Heart right ventricle (tissue), 16 donors: ENCODE data around the gene PUM1. TPM values are rescaled to one million over a fixed set of nuclear protein-coding genes. Genes with fewer than 3 reads are reported as not detected.

ENCODE experiments used
- ATAC-seq, 8 donors: fragments of 200-7000 bp; cut with Tn5 transposase; one replicate each; pipeline ENCODE4 v1.9.1; 2020; ENCODE audit warnings: mild to moderate bottlenecking in 8 of 8, moderate library complexity in 8 of 8, moderate number of reproducible peaks in 1 of 8
- DNase-seq, 2 donors: peaks; one replicate each; pipeline ENCODE4 v3.0.0-alpha.2; 2020
- H3K27ac ChIP-seq, 10 donors: fragments of 200-600 bp; sonication (generic) in 2 of 10; one replicate each; pipeline versions ENCODE4 v1.5.0 to v1.8.0; 2020 to 2022; ENCODE audit warnings: mild to moderate bottlenecking in 3 of 10
- H3K27me3 ChIP-seq, 7 donors: fragments of 200-600 bp; one replicate each; pipeline ENCODE4 v1.8.0; 2021 to 2022; ENCODE audit warnings: mild to moderate bottlenecking in 2 of 7
- H3K36me3 ChIP-seq, 9 donors: fragments of 200-600 bp; sonication (generic) in 1 of 9; one replicate each; pipeline versions ENCODE4 v1.5.0 to v1.8.0; 2020 to 2022; ENCODE audit warnings: mild to moderate bottlenecking in 2 of 9
- H3K4me1 ChIP-seq, 9 donors: fragments of 200-600 bp; sonication (generic) in 1 of 9; one replicate each; pipeline versions ENCODE4 v1.5.0 to v1.8.0; 2020 to 2022; ENCODE audit warnings: mild to moderate bottlenecking in 4 of 9
- H3K4me3 ChIP-seq, 10 donors: fragments of 200-600 bp; sonication (generic) in 2 of 10; one replicate each; pipeline versions ENCODE4 v1.5.0 to v1.8.0; 2020 to 2022; ENCODE audit warnings: mild to moderate bottlenecking in 7 of 10, moderate library complexity in 2 of 10
- H3K9me3 ChIP-seq, 11 donors: fragments of 200-600 bp in 10 of 11; sonication (generic) in 2 of 11; one replicate each; pipeline versions ENCODE4 v1.5.0 to v1.8.0; 2013 to 2022; ENCODE audit warnings: mild to moderate bottlenecking in 2 of 11, control low read depth in 1 of 11, moderate library complexity in 1 of 11
- WGBS, 2 donors: extraction: QIAGEN DNeasy Blood & Tissue Kit; methylation state at CpG; one replicate each; pipeline ENCODE4 v1.1.7; 2013; ENCODE audit warnings: inconsistent platforms in 1 of 2; 5-methylcytosine and 5-hydroxymethylcytosine counted together
- intact Hi-C, 10 donors: fragments of 100-400 bp; cut with DNase I; formaldehyde crosslinking; loops; one replicate each; pipeline versions ENCODE4 v1.11.1 to v1.14.2; 2022
- polyA plus RNA-seq, 2 donors: library from polyadenylated mRNA; stranded (reverse); fragments of 200-250 nt; gene quantifications; one replicate each; pipeline ENCODE4 v1.2.3, GENCODE V29; 2013
- total RNA-seq, 10 donors: library from RNA; stranded (reverse); fragmentation: NEBNext Ultra II Directional in 3 of 10; extraction: Animal tissue kit (Norgen Biotek cat#: 25700) in 3 of 10; gene quantifications; one replicate each; pipeline versions ENCODE4 v1.2.1 to v1.2.4, GENCODE V29; 2021 to 2023
- TF ChIP-seq, protein P1 (sequence below), 9 donors: fragments of 200-600 bp; sonication (generic) in 2 of 9; IDR thresholded peaks; one replicate each; pipeline versions ENCODE4 v1.5.0 to v1.8.0; 2021 to 2022; ENCODE audit warnings: antibody characterized with exemption in 9 of 9, mild to moderate bottlenecking in 5 of 9, moderate library complexity in 1 of 9
- donor health status: Arrhythmogenic right ventricular cardiomyopathy.
- donor health status: ischemic (EF 13 %, LVEDD 7.1; RV severe dilation, severe dysfunction).
- donor health status: healthy with polysubstance abuse.
- donor health status: DM: no; HTN: yes; CAD: no.
- donor health status: DM: no; HTN: no; CAD: no.
- donor health status: ischemic (EF 25% LVEDD 6.9; RV normal size, moderate dysfunction).
- donor health status: ischemic (EF 25% LVEDD 5.7; RV mildly dilated, moderate dysfunction).
- donor health status: healthy.
- donor health status: DM: yes; HTN: yes; CAD: no.
- donor health status: Ischemic cardiomyopathy.
- donor health status: ischemic (EF 35%, LVEDD 5.7; RV mildly dilated, moderate dysfunction).
- donor health status: nonischemic (EF 11% LVEDD 7.7; RV severe dilation, severe dysfunction).
- donor health status: DM: yes; HTN: yes; CAD: no.
- donor health status: PGD.
- donor health status: ischemic (EF 29% LVEDD 5.4; RV normal size, mild dysfunction).
- donor health status: nonischemic (EF 23%, LVEDD 6.1; RV moderate dilation, normal function).

Gene PUM1
- total and polyA plus RNA-seq, 12 donors, result 13.5 to 91.2 (median 81.0) TPM

DNA sequence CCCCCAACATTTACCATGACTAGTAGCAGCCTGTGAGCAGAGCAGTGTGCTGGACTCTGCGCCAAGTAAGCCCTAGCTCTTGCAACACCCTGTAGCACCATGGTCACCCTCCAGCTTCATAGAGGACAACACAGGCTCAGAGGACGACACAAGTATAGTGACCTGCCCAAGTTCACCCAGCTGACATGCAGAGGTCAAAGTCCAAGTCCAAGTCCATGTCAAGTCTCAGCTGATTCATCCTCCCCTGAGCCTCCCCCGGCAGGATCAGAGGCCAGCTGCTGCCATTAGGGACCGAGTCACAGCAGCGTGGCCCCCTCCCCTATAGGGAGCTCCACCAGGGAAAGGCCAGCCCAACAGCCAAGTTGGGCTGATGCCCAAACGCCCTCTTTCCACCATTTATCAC is 172.8 kb downstream of the PUM1 start:
- Histone ChIP-seq H3K4me1 (peaks cover 9 to 65% (median 43%) of the 10 kb centered on the region in 9 donors), H3K27ac (no peak overlapping the region)
- peak in 1 of 8 donors; percentile 2 for ATAC-seq

DNA sequence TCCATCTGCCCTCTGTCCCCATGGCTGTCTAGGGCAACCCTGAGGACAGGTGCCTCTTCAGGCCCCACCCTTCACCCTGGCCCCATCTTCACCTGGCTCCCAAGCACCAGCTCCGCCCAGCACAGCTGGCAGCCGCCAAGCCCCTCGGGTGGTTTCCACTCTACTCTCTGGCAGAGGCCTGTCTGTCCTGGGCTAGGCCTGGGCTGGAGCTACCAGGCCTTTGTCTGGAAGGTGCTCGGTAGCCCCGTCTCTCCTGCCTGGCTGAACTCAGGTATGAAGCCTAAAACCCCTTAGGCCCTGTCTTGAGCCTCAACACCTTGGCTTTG is 174.3 kb downstream of the PUM1 start:
- TF ChIP-seq, protein P1, sequence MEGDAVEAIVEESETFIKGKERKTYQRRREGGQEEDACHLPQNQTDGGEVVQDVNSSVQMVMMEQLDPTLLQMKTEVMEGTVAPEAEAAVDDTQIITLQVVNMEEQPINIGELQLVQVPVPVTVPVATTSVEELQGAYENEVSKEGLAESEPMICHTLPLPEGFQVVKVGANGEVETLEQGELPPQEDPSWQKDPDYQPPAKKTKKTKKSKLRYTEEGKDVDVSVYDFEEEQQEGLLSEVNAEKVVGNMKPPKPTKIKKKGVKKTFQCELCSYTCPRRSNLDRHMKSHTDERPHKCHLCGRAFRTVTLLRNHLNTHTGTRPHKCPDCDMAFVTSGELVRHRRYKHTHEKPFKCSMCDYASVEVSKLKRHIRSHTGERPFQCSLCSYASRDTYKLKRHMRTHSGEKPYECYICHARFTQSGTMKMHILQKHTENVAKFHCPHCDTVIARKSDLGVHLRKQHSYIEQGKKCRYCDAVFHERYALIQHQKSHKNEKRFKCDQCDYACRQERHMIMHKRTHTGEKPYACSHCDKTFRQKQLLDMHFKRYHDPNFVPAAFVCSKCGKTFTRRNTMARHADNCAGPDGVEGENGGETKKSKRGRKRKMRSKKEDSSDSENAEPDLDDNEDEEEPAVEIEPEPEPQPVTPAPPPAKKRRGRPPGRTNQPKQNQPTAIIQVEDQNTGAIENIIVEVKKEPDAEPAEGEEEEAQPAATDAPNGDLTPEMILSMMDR (IDR thresholded peaks at IDR 0.05), result no peak
- intact Hi-C loops, result loop anchor here in 1 of 10 donors (5.0 kb wide), 1 partner anchor 74 kb away; no protein-coding TSS in a partner anchor
- DNase-seq, result no peak
- Histone ChIP-seq H3K27ac (no peak overlapping the region), H3K27me3 (no peaks in the 10 kb centered on the region), H3K4me1 (peaks cover 9 to 69% (median 44%) of the 10 kb centered on the region in 9 donors), H3K36me3 (no peaks in the 10 kb centered on the region), H3K4me3 (no peak overlapping the region), H3K9me3 (no peaks in the 10 kb centered on the region)
- ATAC-seq, result no peak
- WGBS, 2 donors, result 93 to 98% methylated on average over 5 of the region's 5 CpGs

More for the DNA sequence above, 172.8 kb downstream of the PUM1 start:
- DNase-seq, result no peak
- WGBS, 2 donors, result 79 to 93% methylated on average over 6 of the region's 6 CpGs
- H3K4me3 ChIP-seq, result no peak overlapping the region
- TF ChIP-seq, protein P1 (IDR thresholded peaks at IDR 0.05), result no peak
- H3K27me3 ChIP-seq, result no peaks in the 10 kb centered on the region
- intact Hi-C loops, result loop anchor here in 1 of 10 donors (5.0 kb wide), 1 partner anchor 75 kb away; no protein-coding TSS in a partner anchor
- H3K9me3 ChIP-seq, result no peaks in the 10 kb centered on the region
- H3K36me3 ChIP-seq, result no peaks in the 10 kb centered on the region

DNA sequence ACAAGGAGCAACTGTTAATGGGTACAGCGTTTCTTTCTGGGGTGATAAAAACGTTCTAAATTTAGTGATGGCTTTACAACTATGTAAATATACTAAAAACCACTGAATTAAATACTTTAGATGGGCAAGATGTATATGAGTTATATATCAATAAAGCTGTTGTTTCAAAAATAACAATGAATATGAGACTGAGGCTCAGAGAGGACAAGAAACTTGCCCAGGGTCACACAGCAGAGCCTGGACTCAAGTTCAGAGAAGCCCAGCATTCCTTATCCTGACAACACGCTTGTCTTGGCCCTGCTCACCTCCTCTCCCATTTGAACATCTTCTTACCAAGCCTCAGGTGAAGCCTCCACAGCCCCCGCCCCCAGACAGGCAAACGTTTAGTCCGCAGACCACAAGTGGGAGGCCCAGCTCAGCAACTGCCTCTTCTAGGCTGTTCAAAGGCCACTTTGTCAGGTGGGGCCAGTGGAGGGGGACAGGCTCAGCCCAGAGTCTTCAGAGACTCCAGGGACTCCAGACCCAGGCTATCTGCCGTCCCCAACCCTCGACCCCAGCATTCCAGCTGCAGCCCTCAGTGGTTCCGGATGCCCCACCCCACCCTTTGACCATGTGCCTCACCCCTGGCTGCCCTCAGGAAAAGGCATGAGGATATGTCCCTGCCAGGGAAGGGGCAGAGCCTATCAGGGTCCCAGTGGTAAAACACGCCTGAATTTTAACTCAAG is 174.9 kb downstream of the PUM1 start:
- intact Hi-C loops, result loop anchor here in 1 of 10 donors (5.0 kb wide), 1 partner anchor 73 kb away; no protein-coding TSS in a partner anchor
- DNase-seq (no peak), ATAC-seq (no peak)
- TF ChIP-seq, protein P1 (IDR thresholded peaks at IDR 0.05), result no peak
- Histone ChIP-seq H3K4me1 (peaks cover 9 to 69% (median 42%) of the 10 kb centered on the region in 9 donors), H3K27ac (no peak overlapping the region), H3K9me3 (no peaks in the 10 kb centered on the region), H3K27me3 (no peaks in the 10 kb centered on the region), H3K4me3 (no peak overlapping the region), H3K36me3 (no peaks in the 10 kb centered on the region)
- 76 to 84% methylated on average over 10 of the region's 10 CpGs for WGBS, 2 donors

DNA sequence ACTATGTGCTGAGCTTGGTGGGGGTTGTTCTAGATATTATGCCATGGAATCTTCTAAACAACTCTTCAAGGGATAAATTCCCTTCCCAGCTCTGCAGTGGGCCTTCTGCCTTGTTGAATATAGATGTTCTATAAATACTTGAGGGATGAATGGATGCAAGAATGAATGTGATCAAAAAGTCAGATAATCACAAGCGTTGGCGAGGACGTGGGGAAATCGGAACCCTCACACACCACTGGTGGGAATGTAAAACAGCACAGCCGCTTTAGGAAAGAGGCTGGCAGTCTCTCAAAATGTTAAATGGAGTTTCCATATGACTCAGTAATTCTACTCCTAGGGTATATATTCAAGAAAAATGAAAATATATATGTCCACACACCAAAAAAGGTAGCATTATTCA is 176.0 kb downstream of the PUM1 start:
- 92 to 94% methylated on average over 5 of the region's 5 CpGs for WGBS, 2 donors
- H3K27me3 ChIP-seq, result no peaks in the 10 kb centered on the region
- H3K4me3 ChIP-seq, result no peak overlapping the region
- peak overlapping the region in 1 of 10 donors; percentile 75 for H3K27ac ChIP-seq
- H3K36me3 ChIP-seq, result no peaks in the 10 kb centered on the region
- intact Hi-C loops, result no loop called here
- no peaks in the 10 kb centered on the region for H3K9me3 ChIP-seq
- no peak for DNase-seq
- TF ChIP-seq, protein P1 (IDR thresholded peaks at IDR 0.05), result no peak
- no peak for ATAC-seq
- peaks cover 9 to 68% (median 41%) of the 10 kb centered on the region in 9 donors for H3K4me1 ChIP-seq
